Osteoblast (primary cell): ENCODE data around the gene HK2. TPM values are rescaled to one million over a fixed set of nuclear protein-coding genes. Genes with fewer than 3 reads are reported as not detected.
A peak's percentile ranks its signal among the peaks of the same experiment; 100 is the strongest.

Experiments used
- DNase-seq: peaks from one replicate; pipeline ENCODE4 v3.0.0; 2011; ENCODE audit warnings: low spot score, mixed read lengths; ENCODE audit not compliant: insufficient read length; ENCODE audit errors: missing footprints
- H2AFZ ChIP-seq: 2 replicates; pipeline ENCODE4 v1.6.0; 2011; ENCODE audit warnings: mild to moderate bottlenecking, low read length
- H3K27ac ChIP-seq: 2 replicates; pipeline ENCODE4 v1.5.1; 2011; ENCODE audit warnings: mild to moderate bottlenecking, low read depth, low read length, moderate library complexity
- H3K27me3 ChIP-seq: 2 replicates; pipeline ENCODE4 v1.6.0; 2012; ENCODE audit warnings: mild to moderate bottlenecking, control low read depth, inconsistent platforms, low read length, moderate library complexity; ENCODE audit not compliant: insufficient read depth
- H3K36me3 ChIP-seq: 2 replicates; pipeline ENCODE4 v1.5.1; 2011; ENCODE audit warnings: mild to moderate bottlenecking, low read length, control low read depth, moderate library complexity; ENCODE audit not compliant: insufficient read depth
- H3K4me1 ChIP-seq: 2 replicates; pipeline ENCODE4 v1.5.1; 2011; ENCODE audit warnings: mild to moderate bottlenecking, low read length, control low read depth, moderate library complexity; ENCODE audit not compliant: insufficient read depth
- H3K4me2 ChIP-seq: 2 replicates; pipeline ENCODE4 v1.6.0; 2011; ENCODE audit warnings: mild to moderate bottlenecking, low read length; ENCODE audit not compliant: insufficient read depth
- H3K4me3 ChIP-seq: fragments of 200-600 bp; sonication (generic); 3 replicates; pipeline ENCODE4 v1.5.1; 2012; ENCODE audit warnings: mild to moderate bottlenecking, low read length, inconsistent platforms; ENCODE audit not compliant: insufficient read depth
- H3K79me2 ChIP-seq: 2 replicates; pipeline ENCODE4 v1.6.0; 2012; ENCODE audit warnings: mild to moderate bottlenecking, low read length, control low read depth, inconsistent platforms; ENCODE audit not compliant: insufficient read depth
- H3K9me3 ChIP-seq: 2 replicates; pipeline ENCODE4 v1.5.1; 2011; ENCODE audit warnings: low read depth, low read length, control low read depth
- H4K20me1 ChIP-seq: 2 replicates; pipeline ENCODE4 v1.6.0; 2012; ENCODE audit warnings: mild to moderate bottlenecking, low read length, control low read depth; ENCODE audit not compliant: insufficient read depth
- total RNA-seq: library from RNA; depleted of rRNA; stranded (reverse); fragments of >200 nt; gene quantifications from 2 replicates; pipeline ENCODE4 v1.2.3, GENCODE V29; 2012
- TF ChIP-seq, protein P1 (sequence below): IDR thresholded peaks from 2 replicates; pipeline ENCODE4 v1.5.1; 2011; ENCODE audit warnings: mild to moderate bottlenecking, low read depth, low read length, moderate library complexity; ENCODE audit errors: extremely low read depth

HK2 gene
- total RNA-seq, 1 donor, result 76.4 TPM

- Histone ChIP-seq H3K4me1 (peaks cover 16% of the 10 kb centered on the region), H3K27ac (peak overlapping the region; percentile 92), H3K27me3 (no peaks in the 10 kb centered on the region), H3K36me3 (peaks cover 48% of the 10 kb centered on the region), H3K79me2 (peaks cover 19% of the 10 kb centered on the region), H4K20me1 (no peaks in the 10 kb centered on the region), H3K9me3 (no peaks in the 10 kb centered on the region), H2AFZ (no peak overlapping the region), H3K4me2 (no peak overlapping the region), H3K4me3 (no peak overlapping the region)
- TF ChIP-seq, protein P1, sequence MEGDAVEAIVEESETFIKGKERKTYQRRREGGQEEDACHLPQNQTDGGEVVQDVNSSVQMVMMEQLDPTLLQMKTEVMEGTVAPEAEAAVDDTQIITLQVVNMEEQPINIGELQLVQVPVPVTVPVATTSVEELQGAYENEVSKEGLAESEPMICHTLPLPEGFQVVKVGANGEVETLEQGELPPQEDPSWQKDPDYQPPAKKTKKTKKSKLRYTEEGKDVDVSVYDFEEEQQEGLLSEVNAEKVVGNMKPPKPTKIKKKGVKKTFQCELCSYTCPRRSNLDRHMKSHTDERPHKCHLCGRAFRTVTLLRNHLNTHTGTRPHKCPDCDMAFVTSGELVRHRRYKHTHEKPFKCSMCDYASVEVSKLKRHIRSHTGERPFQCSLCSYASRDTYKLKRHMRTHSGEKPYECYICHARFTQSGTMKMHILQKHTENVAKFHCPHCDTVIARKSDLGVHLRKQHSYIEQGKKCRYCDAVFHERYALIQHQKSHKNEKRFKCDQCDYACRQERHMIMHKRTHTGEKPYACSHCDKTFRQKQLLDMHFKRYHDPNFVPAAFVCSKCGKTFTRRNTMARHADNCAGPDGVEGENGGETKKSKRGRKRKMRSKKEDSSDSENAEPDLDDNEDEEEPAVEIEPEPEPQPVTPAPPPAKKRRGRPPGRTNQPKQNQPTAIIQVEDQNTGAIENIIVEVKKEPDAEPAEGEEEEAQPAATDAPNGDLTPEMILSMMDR, result peak; percentile 70
- DNase-seq, result peak; percentile 94
These were observed 42.4 kb downstream of the HK2 start for GRCh38 chr2:74876081-74876886.

GRCh38 chr2:74877376-74877775, 43.4 kb downstream of the HK2 start:
- peaks cover 10% of the 10 kb centered on the region for H3K79me2 ChIP-seq

DNA sequence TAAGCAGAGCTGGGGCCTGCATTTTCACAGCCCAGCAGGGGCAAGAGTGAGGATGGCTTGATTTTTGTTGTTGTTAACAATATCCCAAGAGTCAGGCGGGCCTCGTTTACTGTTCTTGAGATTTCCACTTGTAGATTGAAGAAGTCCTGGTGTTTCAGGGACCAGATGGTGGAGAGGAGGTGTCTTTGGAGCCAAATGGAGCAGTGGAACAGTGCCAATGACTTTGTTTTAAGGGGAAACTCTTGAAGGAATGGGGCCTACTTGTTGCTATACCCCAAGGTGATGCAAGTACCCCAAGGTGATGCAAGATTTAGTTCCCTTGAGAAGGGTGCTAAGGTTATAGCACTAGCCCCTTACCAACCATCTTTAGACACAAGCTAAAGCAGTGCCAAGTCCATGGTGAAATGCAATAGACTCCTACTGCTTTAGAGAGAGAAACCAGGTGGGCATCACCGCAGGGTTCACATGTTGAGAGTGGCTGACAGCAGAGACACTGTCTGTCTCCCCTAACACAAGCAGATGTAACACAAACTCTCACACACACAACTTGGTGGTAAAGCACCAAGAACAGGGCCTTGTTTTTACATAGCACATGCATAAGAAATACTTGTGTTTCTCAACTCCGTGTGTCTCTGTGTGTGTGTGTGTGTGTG, 44.0 kb downstream of the HK2 start:
- TF ChIP-seq, protein P1, result no peak

More at GRCh38 chr2:74877376-74877775, 43.4 kb downstream of the HK2 start:
- TF ChIP-seq, protein P1, result no peak
- H3K36me3 ChIP-seq, result peaks cover 57% of the 10 kb centered on the region
- no peak overlapping the region for H3K27ac ChIP-seq
- DNase-seq, result no peak
- peaks cover 16% of the 10 kb centered on the region for H3K4me1 ChIP-seq
- no peaks in the 10 kb centered on the region for H3K9me3 ChIP-seq
- H3K4me3 ChIP-seq, result no peak overlapping the region
- H2AFZ ChIP-seq, result no peak overlapping the region
- no peaks in the 10 kb centered on the region for H4K20me1 ChIP-seq
- H3K4me2 ChIP-seq, result no peak overlapping the region
- no peaks in the 10 kb centered on the region for H3K27me3 ChIP-seq

GRCh38 chr2:74878551-74878950, 44.6 kb downstream of the HK2 start:
- no peak overlapping the region for H2AFZ ChIP-seq
- H3K4me1 ChIP-seq, result peaks cover 16% of the 10 kb centered on the region
- H3K79me2 ChIP-seq, result peaks cover 2% of the 10 kb centered on the region
- peaks cover 60% of the 10 kb centered on the region for H3K36me3 ChIP-seq
- H4K20me1 ChIP-seq, result no peaks in the 10 kb centered on the region
- no peak overlapping the region for H3K4me3 ChIP-seq
- DNase-seq, result no peak
- no peak overlapping the region for H3K4me2 ChIP-seq
- no peak overlapping the region for H3K27ac ChIP-seq
- TF ChIP-seq, protein P1, result no peak
- H3K9me3 ChIP-seq, result no peaks in the 10 kb centered on the region
- no peaks in the 10 kb centered on the region for H3K27me3 ChIP-seq

More for the DNA sequence above, 44.0 kb downstream of the HK2 start:
- H2AFZ ChIP-seq, result no peak overlapping the region
- DNase-seq, result no peak
- peaks cover 16% of the 10 kb centered on the region for H3K4me1 ChIP-seq
- no peaks in the 10 kb centered on the region for H4K20me1 ChIP-seq
- H3K27me3 ChIP-seq, result no peaks in the 10 kb centered on the region
- H3K4me2 ChIP-seq, result no peak overlapping the region
- H3K27ac ChIP-seq, result no peak overlapping the region
- H3K4me3 ChIP-seq, result no peak overlapping the region
- H3K36me3 ChIP-seq, result peaks cover 60% of the 10 kb centered on the region
- H3K79me2 ChIP-seq, result peaks cover 5% of the 10 kb centered on the region
- H3K9me3 ChIP-seq, result no peaks in the 10 kb centered on the region
